Smooth muscle cell (in vitro differentiated cells): ENCODE data around the gene APBA2. TPM values are rescaled to one million over a fixed set of nuclear protein-coding genes. Genes with fewer than 3 reads are reported as not detected.

ENCODE experiments used
- DNase-seq: peaks from one replicate; lab custom pipeline; 2025; ENCODE audit not compliant: unreplicated experiment; lab: John Stamatoyannopoulos, UW
- H2AFZ ChIP-seq: fragments of 200-600 bp; sonication (generic); 2 replicates; pipeline ENCODE4 v1.6.0; 2016; ENCODE audit warnings: antibody characterized with exemption, low read depth, mild to moderate bottlenecking
- H3F3A ChIP-seq: fragments of 200-600 bp; sonication (generic); 2 replicates; pipeline ENCODE4 v1.6.0; 2017; ENCODE audit warnings: antibody characterized with exemption, low read depth
- H3K27ac ChIP-seq: fragments of 200-600 bp; sonication (generic); 2 replicates; pipeline ENCODE4 v1.5.1; 2016; ENCODE audit warnings: low read depth, mild to moderate bottlenecking
- H3K27me3 ChIP-seq: fragments of 200-600 bp; sonication (generic); 2 replicates; pipeline ENCODE4 v1.6.1; 2016; ENCODE audit warnings: low read depth, mild to moderate bottlenecking
- H3K36me3 ChIP-seq: fragments of 200-600 bp; sonication (generic); 2 replicates; pipeline ENCODE4 v1.5.1; 2016; ENCODE audit warnings: low read depth
- H3K4me1 ChIP-seq: fragments of 200-600 bp; sonication (generic); 2 replicates; pipeline ENCODE4 v1.5.1; 2016; ENCODE audit warnings: low read depth
- H3K4me2 ChIP-seq: fragments of 200-600 bp; sonication (generic); 2 replicates; pipeline ENCODE4 v1.6.0; 2016; ENCODE audit warnings: mild to moderate bottlenecking
- H3K4me3 ChIP-seq: fragments of 200-600 bp; sonication (generic); 2 replicates; pipeline ENCODE4 v1.5.1; 2016; ENCODE audit warnings: mild to moderate bottlenecking
- H3K79me2 ChIP-seq: fragments of 200-600 bp; sonication (generic); 2 replicates; pipeline ENCODE4 v1.6.0; 2016; ENCODE audit warnings: low read depth, mild to moderate bottlenecking
- H3K9ac ChIP-seq: fragments of 200-600 bp; sonication (generic); 2 replicates; pipeline ENCODE4 v1.6.0; 2016; ENCODE audit warnings: low read depth
- H3K9me3 ChIP-seq: fragments of 200-600 bp; sonication (generic); replicated peaks from 2 replicates; pipeline ENCODE4 v1.5.1; 2016; ENCODE audit warnings: low read depth
- H4K20me1 ChIP-seq: fragments of 200-600 bp; sonication (generic); 2 replicates; pipeline ENCODE4 v1.6.0; 2016; ENCODE audit warnings: low read depth
- CTCF ChIP-seq: fragments of 200-600 bp; sonication (generic); IDR thresholded peaks from 2 replicates; pipeline ENCODE4 v1.5.1; 2017; ENCODE audit warnings: borderline replicate concordance, mild to moderate bottlenecking, antibody characterized with exemption; ENCODE audit not compliant: insufficient read depth, poor library complexity, severe bottlenecking
- WGBS: methylation state at CpG from one replicate; pipeline ENCODE4 v1.1.7; 2016; ENCODE audit warnings: low lambda C conversion rate; 5-methylcytosine and 5-hydroxymethylcytosine counted together
- polyA plus RNA-seq: library from polyadenylated mRNA; unstranded; fragments of >200 nt; fragmentation: Nextera tagmentation; extraction: Ambion mirVana; gene quantifications from 2 replicates; pipeline ENCODE4 v1.2.1, GENCODE V29; 2016
- total RNA-seq: library from RNA; depleted of rRNA; stranded (reverse); fragments of >200 nt; gene quantifications from 2 replicates; pipeline ENCODE4 v1.2.3, GENCODE V29; 2014

The APBA2 gene
- total and polyA plus RNA-seq, 2 experiments from 2014 or later, result 10.2 to 14.9 TPM

GRCh38 chr15:29107291-29107890 is 221.6 kb downstream of the APBA2 start:
- no peak overlapping the region for H3K9ac ChIP-seq
- 92% methylated on average over 18 of the region's 19 CpGs for WGBS
- no peak for TF ChIP-seq CTCF

GRCh38 chr15:29107971-29108645 is 222.3 kb downstream of the APBA2 start:
- Histone ChIP-seq H3K4me2 (no peak overlapping the region), H3K9me3 (no peaks in the 10 kb centered on the region), H3K27me3 (no peaks in the 10 kb centered on the region), H3K27ac (no peak overlapping the region), H3K4me1 (peaks cover 8% of the 10 kb centered on the region), H2AFZ (no peak overlapping the region), H3K9ac (no peak overlapping the region), H3K79me2 (no peaks in the 10 kb centered on the region), H3K4me3 (no peak overlapping the region), H3F3A (no peaks in the 10 kb centered on the region), H3K36me3 (no peaks in the 10 kb centered on the region), H4K20me1 (no peaks in the 10 kb centered on the region)
- WGBS, result 96% methylated on average over 15 of the region's 15 CpGs
- no peak for TF ChIP-seq CTCF
- no peak for DNase-seq

More at GRCh38 chr15:29107291-29107890, 221.6 kb downstream of the APBA2 start:
- H3F3A ChIP-seq, result no peaks in the 10 kb centered on the region
- H3K27me3 ChIP-seq, result no peaks in the 10 kb centered on the region
- peaks cover 8% of the 10 kb centered on the region for H3K4me1 ChIP-seq
- no peaks in the 10 kb centered on the region for H3K9me3 ChIP-seq
- no peak overlapping the region for H3K4me3 ChIP-seq
- no peaks in the 10 kb centered on the region for H3K79me2 ChIP-seq
- H2AFZ ChIP-seq, result no peak overlapping the region
- no peak overlapping the region for H3K4me2 ChIP-seq
- H4K20me1 ChIP-seq, result no peaks in the 10 kb centered on the region
- no peaks in the 10 kb centered on the region for H3K36me3 ChIP-seq
- no peak for DNase-seq
- H3K27ac ChIP-seq, result no peak overlapping the region

GRCh38 chr15:29109762-29110161 is 224.0 kb downstream of the APBA2 start:
- H4K20me1 ChIP-seq, result no peaks in the 10 kb centered on the region
- no peak overlapping the region for H2AFZ ChIP-seq
- no peaks in the 10 kb centered on the region for H3F3A ChIP-seq
- TF ChIP-seq CTCF, result no peak
- no peak overlapping the region for H3K4me2 ChIP-seq
- H3K4me3 ChIP-seq, result no peak overlapping the region
- 94% methylated on average over 10 of the region's 10 CpGs for WGBS
- H3K27me3 ChIP-seq, result no peaks in the 10 kb centered on the region
- no peak overlapping the region for H3K9ac ChIP-seq
- no peaks in the 10 kb centered on the region for H3K4me1 ChIP-seq
- no peak overlapping the region for H3K27ac ChIP-seq
- DNase-seq, result no peak
- no peaks in the 10 kb centered on the region for H3K9me3 ChIP-seq
- no peaks in the 10 kb centered on the region for H3K36me3 ChIP-seq
- no peaks in the 10 kb centered on the region for H3K79me2 ChIP-seq
